GM12873 (cell line): Measurements from ENCODE around the gene FMNL2.

ENCODE experiments used
- TF ChIP-seq, protein P1 (sequence below): IDR thresholded peaks from 2 replicates; pipeline ENCODE4 v1.5.1; 2012; ENCODE audit warnings: low read depth, mild to moderate bottlenecking, moderate library complexity, low read length, control low read depth; ENCODE audit not compliant: insufficient read depth; ENCODE audit errors: missing control alignments

FMNL2 gene

DNA sequence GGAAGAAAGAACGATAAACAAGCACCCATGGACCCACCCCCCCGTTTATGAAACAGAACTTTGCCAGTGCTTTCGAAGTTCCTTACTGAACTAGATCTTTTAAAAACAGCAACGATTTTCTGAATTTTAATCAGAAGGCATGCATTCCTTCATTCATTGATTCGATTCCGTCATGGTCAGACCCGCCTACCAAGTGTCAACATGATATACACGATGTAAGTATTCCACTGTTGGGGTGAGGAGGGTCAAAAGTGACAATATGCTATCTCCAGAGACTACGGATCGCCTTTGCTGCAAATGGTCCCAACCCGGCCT lies 316 bp upstream of the FMNL2 start:
- TF ChIP-seq, protein P1, sequence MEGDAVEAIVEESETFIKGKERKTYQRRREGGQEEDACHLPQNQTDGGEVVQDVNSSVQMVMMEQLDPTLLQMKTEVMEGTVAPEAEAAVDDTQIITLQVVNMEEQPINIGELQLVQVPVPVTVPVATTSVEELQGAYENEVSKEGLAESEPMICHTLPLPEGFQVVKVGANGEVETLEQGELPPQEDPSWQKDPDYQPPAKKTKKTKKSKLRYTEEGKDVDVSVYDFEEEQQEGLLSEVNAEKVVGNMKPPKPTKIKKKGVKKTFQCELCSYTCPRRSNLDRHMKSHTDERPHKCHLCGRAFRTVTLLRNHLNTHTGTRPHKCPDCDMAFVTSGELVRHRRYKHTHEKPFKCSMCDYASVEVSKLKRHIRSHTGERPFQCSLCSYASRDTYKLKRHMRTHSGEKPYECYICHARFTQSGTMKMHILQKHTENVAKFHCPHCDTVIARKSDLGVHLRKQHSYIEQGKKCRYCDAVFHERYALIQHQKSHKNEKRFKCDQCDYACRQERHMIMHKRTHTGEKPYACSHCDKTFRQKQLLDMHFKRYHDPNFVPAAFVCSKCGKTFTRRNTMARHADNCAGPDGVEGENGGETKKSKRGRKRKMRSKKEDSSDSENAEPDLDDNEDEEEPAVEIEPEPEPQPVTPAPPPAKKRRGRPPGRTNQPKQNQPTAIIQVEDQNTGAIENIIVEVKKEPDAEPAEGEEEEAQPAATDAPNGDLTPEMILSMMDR = no peak

DNA sequence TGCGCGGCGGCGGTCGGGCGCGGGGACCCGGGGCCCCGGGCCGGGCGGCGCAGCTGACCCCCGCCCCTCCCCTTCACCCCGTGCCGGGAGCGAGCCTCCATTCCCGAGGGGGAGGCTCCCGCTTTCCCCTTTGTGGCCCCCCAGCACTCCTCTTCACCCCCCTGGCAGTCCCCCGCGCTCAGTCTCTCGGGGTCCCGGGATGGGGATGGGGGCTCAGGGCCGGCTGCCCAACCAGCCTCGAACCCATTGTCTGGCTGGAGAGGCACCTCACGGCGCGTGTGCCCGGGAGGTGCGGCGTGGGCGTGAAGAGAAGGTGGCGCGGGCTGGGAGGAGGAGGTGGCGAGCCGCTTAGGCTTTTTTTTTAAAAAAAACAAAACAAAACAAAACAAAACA lies 748 bp downstream of the FMNL2 start:
- TF ChIP-seq, protein P1 = no peak

DNA sequence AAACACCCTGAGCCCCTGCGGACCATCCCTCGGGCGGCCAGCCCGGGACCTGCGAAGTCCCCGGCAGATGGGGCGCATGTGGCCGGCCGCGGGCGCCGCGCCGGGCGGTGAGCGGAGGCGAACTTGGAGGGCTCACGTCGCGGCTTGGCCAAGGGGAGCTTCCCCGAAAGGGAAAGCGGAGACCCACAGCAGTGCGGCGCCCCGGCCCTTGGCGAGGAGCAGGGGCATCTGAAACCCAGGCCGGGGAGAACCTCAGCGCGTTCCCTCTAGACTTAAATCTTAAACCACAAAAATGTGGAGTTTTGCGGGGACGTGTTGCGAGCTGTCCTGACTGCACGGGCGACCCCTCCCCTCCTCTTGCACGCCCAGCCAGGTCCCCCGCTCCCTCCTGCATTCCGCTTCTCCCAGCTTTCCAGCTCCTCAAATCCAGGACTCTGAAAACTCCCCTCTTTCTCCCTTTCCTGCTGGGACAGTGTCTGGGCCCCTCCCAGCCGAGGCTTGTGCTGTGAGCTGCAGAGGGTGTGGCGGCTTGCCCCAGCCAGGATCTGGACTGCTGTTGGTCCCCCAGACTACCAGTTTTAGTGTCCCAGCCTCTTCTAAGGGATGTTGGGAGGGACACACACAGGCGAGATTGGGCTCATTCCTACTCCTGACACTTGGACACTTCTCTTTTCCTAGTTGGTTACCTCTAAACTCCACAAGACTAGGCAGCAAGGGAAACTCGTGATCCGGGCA lies 1.3 kb downstream of the FMNL2 start:
- TF ChIP-seq, protein P1 = no peak

DNA sequence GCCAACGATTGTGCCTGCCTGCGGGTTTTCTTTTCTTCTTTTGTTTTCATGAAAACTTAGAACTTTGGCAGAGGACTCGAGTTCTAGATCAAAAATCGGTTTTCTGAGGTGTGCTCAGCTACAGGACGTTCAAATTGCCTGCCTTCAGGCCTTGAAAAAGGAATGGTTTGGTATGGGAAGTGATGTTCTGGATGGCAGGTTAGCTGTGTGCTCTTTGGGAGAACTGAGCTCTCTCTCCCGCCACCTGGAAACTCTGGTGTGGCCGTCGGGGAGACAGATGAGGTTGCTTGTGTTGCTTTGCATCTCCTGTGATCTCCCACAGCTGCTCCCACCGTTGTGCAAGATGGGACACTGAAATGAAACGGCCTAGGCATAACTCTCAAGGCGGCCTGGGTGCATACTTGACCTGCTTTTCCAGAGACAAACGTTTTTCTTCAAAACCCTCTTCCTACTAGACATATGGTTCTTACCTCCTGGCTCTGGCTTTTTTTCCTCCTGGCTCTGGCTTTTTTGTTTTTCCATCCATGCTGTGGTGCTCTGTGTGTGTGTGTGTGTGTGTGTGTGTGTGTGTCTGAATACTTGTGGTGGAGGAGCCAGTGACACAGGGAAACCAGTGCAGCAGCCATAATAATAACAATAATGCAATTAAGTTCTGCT lies 2.0 kb downstream of the FMNL2 start:
- TF ChIP-seq, protein P1 = no peak

DNA sequence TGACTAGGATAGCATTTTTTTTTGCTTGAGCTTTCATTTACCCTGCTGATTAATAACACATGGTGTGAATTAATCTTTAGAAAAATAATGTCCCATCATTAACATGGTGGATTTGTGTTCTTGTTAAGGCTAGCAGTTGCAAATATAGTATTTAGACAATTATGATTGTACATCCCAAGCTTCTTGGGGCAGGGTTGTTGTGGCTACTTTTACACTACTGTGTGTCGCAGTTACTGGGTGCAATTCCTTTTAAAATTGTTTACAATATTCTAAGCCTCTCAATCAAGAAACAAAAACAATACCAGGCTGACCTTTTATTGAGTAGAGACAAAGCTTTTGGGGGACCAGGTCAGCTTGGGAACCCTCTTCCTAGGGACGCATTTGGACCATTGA lies 2.5 kb downstream of the FMNL2 start:
- TF ChIP-seq, protein P1 = no peak

DNA sequence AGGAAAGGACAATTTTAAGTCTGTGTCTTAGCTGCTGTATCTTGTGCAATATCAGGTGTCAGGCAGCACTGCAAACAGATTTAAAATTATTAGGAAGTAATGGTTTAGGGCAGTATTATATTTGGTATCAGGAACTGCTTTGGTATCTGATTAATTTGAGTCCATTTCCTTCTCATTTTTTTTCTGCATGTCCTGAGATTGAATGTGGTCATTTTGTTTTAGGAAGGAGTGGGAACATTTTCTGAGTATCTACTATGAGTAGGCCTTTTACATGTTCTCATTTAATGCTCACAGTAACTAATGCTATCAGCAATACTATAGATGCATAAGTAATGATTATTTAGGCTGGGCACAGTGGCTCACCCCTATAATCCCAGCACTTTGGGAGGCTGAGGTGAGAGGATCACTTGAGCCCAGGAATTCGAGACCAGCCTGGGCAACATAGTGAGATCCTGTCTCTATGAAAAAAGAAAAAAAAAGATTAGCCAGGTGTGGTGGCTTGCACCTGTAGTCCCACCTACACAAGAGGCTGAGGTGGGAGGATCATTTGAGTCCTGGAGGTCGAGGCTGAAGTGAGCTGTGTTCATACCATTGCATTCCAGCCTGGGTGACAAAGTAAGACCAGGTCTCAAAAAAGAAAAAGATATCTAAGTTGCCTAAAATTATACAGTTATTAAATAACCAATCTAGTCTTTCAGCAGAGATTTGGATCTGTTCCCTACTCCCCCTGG lies 4.7 kb downstream of the FMNL2 start:
- TF ChIP-seq, protein P1 = no peak
